PC-3 (cell line): ENCODE data around the gene CCDC169.

Source experiments
- CTCF ChIP-seq: fragments of 300-600 bp; sonication (generic); conservative IDR thresholded peaks from 2 replicates; pipeline ENCODE4 v1.5.1; 2017; ENCODE audit warnings: antibody characterized with exemption, low read depth, mild to moderate bottlenecking, low read length
- EZH2 ChIP-seq: fragments of 300-600 bp; sonication (generic); IDR thresholded peaks from one replicate; pipeline ENCODE4 v1.6.1; 2017; ENCODE audit warnings: antibody characterized with exemption, mild to moderate bottlenecking, low read length; ENCODE audit not compliant: unreplicated experiment
- EZH2phosphoT487 ChIP-seq: fragments of 300-600 bp; sonication (generic); IDR thresholded peaks from 2 replicates; pipeline ENCODE4 v1.6.1; 2018; ENCODE audit warnings: mild to moderate bottlenecking, antibody characterized with exemption, low read length, borderline replicate concordance

GRCh38 chr13:36337938-36338641 is 40.5 kb upstream of the CCDC169 start:
- TF ChIP-seq CTCF = no peak
- TF ChIP-seq EZH2phosphoT487 = no peak
- TF ChIP-seq EZH2 = no peak
